A549 (cell line): Measurements from ENCODE around the gene SHCBP1L. TPM values are rescaled to one million over a fixed set of nuclear protein-coding genes. Genes with fewer than 3 reads are reported as not detected.

Experiments used
- ATAC-seq, 2 experiments: fragments of 200-7000 bp in 1 of 2; fragments of >200 bp in 1 of 2; cut with Nextera tagmentation in 1 of 2; cut with Tn5 transposase in 1 of 2; 3 replicates each; pipeline versions ENCODE4 v1.8.0 to v1.9.1; 2018 to 2020; ENCODE audit warnings: mild to moderate bottlenecking in 1 of 2, moderate library complexity in 1 of 2
- CTCF ChIA-PET: fragments of 300-600 bp; sonication (Branson Sonifier 250); formaldehyde crosslinking; extraction: SDS; loops from one replicate; lab custom pipeline; 2021; ENCODE audit warnings: antibody characterized with exemption, inconsistent platforms; lab: Yijun Ruan, JAX
- POLR2A ChIA-PET: fragments of 350-600 bp; formaldehyde crosslinking; extraction: SDS; loops from one replicate; lab custom pipeline; 2021; ENCODE audit warnings: antibody characterized with exemption, inconsistent platforms; lab: Yijun Ruan, JAX
- DNase-seq, 2 experiments: peaks; one replicate each; pipeline versions ENCODE4 v3.0.0 to v3.0.0-alpha.2; 2011 to 2016; ENCODE audit warnings: low read depth in 1 of 2, low spot score in 1 of 2
- FAIRE-seq: peaks from 2 replicates; lab custom pipeline; 2011; peaks lifted over from hg19 to GRCh38; lab: Jason Lieb, UNC
- H3K27ac ChIP-seq, 2 experiments: fragments of >200 bp; sonication (Bioruptor Twin); formaldehyde crosslinking; 3 replicates each; pipeline ENCODE4 v1.5.1; 2016 to 2017
- H3K4me1 ChIP-seq: fragments of >200 bp; sonication (Bioruptor Twin); formaldehyde crosslinking; 3 replicates; pipeline ENCODE4 v1.6.1; 2016
- H3K4me2 ChIP-seq: fragments of >200 bp; sonication (Bioruptor Twin); formaldehyde crosslinking; 3 replicates; pipeline ENCODE4 v1.6.1; 2016
- H3K4me3 ChIP-seq: fragments of >200 bp; sonication (Bioruptor Twin); formaldehyde crosslinking; 3 replicates; pipeline ENCODE4 v1.5.1; 2016
- H3K9me3 ChIP-seq: fragments of >200 bp; sonication (Bioruptor Twin); formaldehyde crosslinking; 3 replicates; pipeline ENCODE4 v1.6.1; 2016
- CBX2 ChIP-seq: fragments of 200-600 bp; sonication (generic); IDR thresholded peaks from 2 replicates; pipeline ENCODE4 v1.6.1; 2016; ENCODE audit warnings: low read depth, mild to moderate bottlenecking, borderline replicate concordance
- CBX8 ChIP-seq: fragments of 200-600 bp; sonication (generic); IDR thresholded peaks from 2 replicates; pipeline ENCODE4 v1.6.1; 2016
- CEBPB ChIP-seq, 2 experiments: fragments of >200 bp in 1 of 2; sonication (Bioruptor Twin) in 1 of 2; formaldehyde crosslinking in 1 of 2; IDR thresholded peaks; 2 replicates each; pipeline ENCODE4 v1.6.1; 2012 to 2016
- E2F6 ChIP-seq: IDR thresholded peaks from 2 replicates; pipeline ENCODE4 v1.6.1; 2012; ENCODE audit warnings: low read depth, borderline replicate concordance
- EP300 ChIP-seq, 2 experiments: fragments of >200 bp; sonication (Bioruptor Twin); formaldehyde crosslinking; IDR thresholded peaks; 2 replicates in 1 of 2; 3 replicates in 1 of 2; pipeline ENCODE4 v1.6.1; 2016 to 2017
- FOSL2 ChIP-seq, 2 experiments: fragments of 450-650 bp in 1 of 2; fragments of >200 bp in 1 of 2; sonication (Bioruptor Twin) in 1 of 2; formaldehyde crosslinking; IDR thresholded peaks; 2 replicates each; pipeline versions ENCODE4 v1.5.0 to v1.6.1; 2016 to 2020; ENCODE audit warnings: mild to moderate bottlenecking in 1 of 2, moderate library complexity in 1 of 2
- FOXS1 ChIP-seq: fragments of 250-450 bp; sonication (Bioruptor Pico); IDR thresholded peaks from 2 replicates; pipeline ENCODE4 v1.5.0; 2020; ENCODE audit warnings: mild to moderate bottlenecking, moderate library complexity
- HMGXB4 ChIP-seq: fragments of 250-450 bp; sonication (Bioruptor Pico); IDR thresholded peaks from 2 replicates; pipeline ENCODE4 v1.5.0; 2021; ENCODE audit warnings: mild to moderate bottlenecking, moderate library complexity, borderline replicate concordance
- JUN ChIP-seq, 2 experiments: fragments of >200 bp; sonication (Bioruptor Twin); formaldehyde crosslinking; IDR thresholded peaks; 2 replicates in 1 of 2; 3 replicates in 1 of 2; pipeline ENCODE4 v1.6.1; 2016 to 2017
- NFE2L2 ChIP-seq: fragments of 150-350 bp; conservative IDR thresholded peaks from 2 replicates; pipeline ENCODE4 v1.6.1; 2014; ENCODE audit warnings: low read length
- NPAS2 ChIP-seq: fragments of 250-450 bp; sonication (Bioruptor Pico); IDR thresholded peaks from 2 replicates; pipeline ENCODE4 v1.8.0; 2022; ENCODE audit warnings: mild to moderate bottlenecking, moderate library complexity, borderline replicate concordance
- NR3C1 ChIP-seq: fragments of >200 bp; sonication (Bioruptor Twin); formaldehyde crosslinking; IDR thresholded peaks from 3 replicates; pipeline ENCODE4 v1.6.1; 2017
- PHF8 ChIP-seq: fragments of 200-600 bp; sonication (generic); IDR thresholded peaks from 2 replicates; pipeline ENCODE4 v1.6.1; 2016; ENCODE audit warnings: low read depth, mild to moderate bottlenecking, antibody characterized with exemption, moderate library complexity, borderline replicate concordance
- POLR2A ChIP-seq: IDR thresholded peaks from 2 replicates; pipeline ENCODE4 v1.6.1; 2012; ENCODE audit warnings: mild to moderate bottlenecking, low read length
- RAD21 ChIP-seq, 2 experiments: fragments of >200 bp in 1 of 2; sonication (Bioruptor Twin) in 1 of 2; formaldehyde crosslinking in 1 of 2; IDR thresholded peaks in 1 of 2; conservative IDR thresholded peaks in 1 of 2; 2 replicates in 1 of 2; 3 replicates in 1 of 2; pipeline ENCODE4 v1.6.1; 2012 to 2018; ENCODE audit warnings: inconsistent platforms in 1 of 2
- RCOR1 ChIP-seq: fragments of 150-350 bp; IDR thresholded peaks from 2 replicates; pipeline ENCODE4 v1.6.1; 2014; ENCODE audit warnings: antibody characterized with exemption, low read length, low read depth
- SMC3 ChIP-seq: fragments of >200 bp; sonication (Bioruptor Twin); formaldehyde crosslinking; IDR thresholded peaks from 3 replicates; pipeline ENCODE4 v1.6.1; 2018; ENCODE audit warnings: inconsistent platforms
- SREBF2 ChIP-seq: fragments of 450-650 bp; IDR thresholded peaks from 2 replicates; pipeline ENCODE4 v1.6.1; 2014; ENCODE audit warnings: mild to moderate bottlenecking, moderate library complexity
- ZNF302 ChIP-seq: fragments of 250-450 bp; sonication (Bioruptor Pico); IDR thresholded peaks from 2 replicates; pipeline ENCODE4 v1.9.0; 2021; ENCODE audit warnings: inconsistent platforms, mild to moderate bottlenecking, moderate library complexity
- ZSCAN20 ChIP-seq: fragments of 250-450 bp; sonication (Bioruptor Pico); IDR thresholded peaks from 2 replicates; pipeline ENCODE4 v1.8.0; 2022; ENCODE audit warnings: mild to moderate bottlenecking, moderate library complexity
- WGBS: methylation state at CpG from one replicate; pipeline ENCODE4 v1.1.6; 2017; ENCODE audit errors: missing lambda C conversion rate; 5-methylcytosine and 5-hydroxymethylcytosine counted together
- polyA plus RNA-seq, 4 experiments: library from polyadenylated mRNA; depleted of rRNA in 3 of 4; stranded (reverse); fragments of >200 nt; fragmentation: RNase III in 1 of 4; extraction: RNeasy Plus Mini Kit Qiagen cat#74134 plus additional on column Dnase treatment in 1 of 4; gene quantifications; 2 replicates in 3 of 4; 3 replicates in 1 of 4; pipeline ENCODE4 v1.2.3, GENCODE V29; 2011 to 2017
- TF ChIP-seq, protein P1 (sequence below): fragments of >200 bp; sonication (Bioruptor Twin); formaldehyde crosslinking; IDR thresholded peaks from 3 replicates; pipeline ENCODE4 v1.5.1; 2016
- TF ChIP-seq, protein P2 (sequence below): IDR thresholded peaks from 2 replicates; pipeline ENCODE4 v1.6.1; 2012
- TF ChIP-seq, protein P3 (sequence below): fragments of 450-650 bp; IDR thresholded peaks from 2 replicates; pipeline ENCODE4 v1.6.1; 2014; ENCODE audit warnings: antibody characterized with exemption
- TF ChIP-seq, protein P4 (sequence below): fragments of >200 bp; sonication (Bioruptor Twin); formaldehyde crosslinking; IDR thresholded peaks from 3 replicates; pipeline ENCODE4 v1.6.1; 2016

Gene SHCBP1L
- polyA plus RNA-seq, 2 of the 4 experiments (the other 2 are of a cell fraction), result not detected

DNA sequence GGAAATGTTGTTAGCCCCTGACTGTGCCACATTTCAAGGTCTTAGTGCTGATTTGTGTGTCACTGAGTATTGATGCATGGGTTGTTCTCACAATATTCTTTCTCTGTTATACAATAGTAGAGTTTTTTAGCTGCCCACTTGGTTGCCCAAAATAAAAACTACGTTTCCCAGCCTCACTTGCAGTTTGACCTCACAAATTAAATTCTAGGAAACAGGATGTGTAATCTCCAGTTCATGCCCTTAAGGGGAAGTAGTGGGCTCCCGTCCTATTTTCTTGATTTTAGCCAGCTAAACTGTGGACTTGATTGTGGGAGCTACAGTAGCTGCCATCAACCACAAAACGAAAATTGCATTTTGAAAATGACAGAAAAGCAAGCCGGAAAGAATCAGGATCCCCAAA, 42.9 kb upstream of the SHCBP1L start:
- Histone ChIP-seq H3K9me3 (no peaks in the 10 kb centered on the region), H3K4me1 (no peaks in the 10 kb centered on the region), H3K4me2 (no peak overlapping the region), H3K4me3 (no peak overlapping the region), H3K27ac (no peak overlapping the region)
- ATAC-seq (no peak), FAIRE-seq (no peak), DNase-seq (no peak)
- CTCF ChIA-PET, result interaction anchor here (0.9 kb wide), 1 partner anchor 60 kb away, joined by 3 read pairs; no protein-coding TSS in a partner anchor
- 57% methylated on average over 4 of the region's 4 CpGs for WGBS
- POLR2A ChIA-PET, result no interaction called here
- TF ChIP-seq RCOR1 (no peak), NR3C1 (no peak), RAD21 (conservative IDR thresholded peaks at IDR 0.05 in 1 of 2, IDR thresholded peaks at IDR 0.05 in 1 of 2) (no peak), NFE2L2 (no peak), CBX8 (no peak)
- TF ChIP-seq, protein P1, sequence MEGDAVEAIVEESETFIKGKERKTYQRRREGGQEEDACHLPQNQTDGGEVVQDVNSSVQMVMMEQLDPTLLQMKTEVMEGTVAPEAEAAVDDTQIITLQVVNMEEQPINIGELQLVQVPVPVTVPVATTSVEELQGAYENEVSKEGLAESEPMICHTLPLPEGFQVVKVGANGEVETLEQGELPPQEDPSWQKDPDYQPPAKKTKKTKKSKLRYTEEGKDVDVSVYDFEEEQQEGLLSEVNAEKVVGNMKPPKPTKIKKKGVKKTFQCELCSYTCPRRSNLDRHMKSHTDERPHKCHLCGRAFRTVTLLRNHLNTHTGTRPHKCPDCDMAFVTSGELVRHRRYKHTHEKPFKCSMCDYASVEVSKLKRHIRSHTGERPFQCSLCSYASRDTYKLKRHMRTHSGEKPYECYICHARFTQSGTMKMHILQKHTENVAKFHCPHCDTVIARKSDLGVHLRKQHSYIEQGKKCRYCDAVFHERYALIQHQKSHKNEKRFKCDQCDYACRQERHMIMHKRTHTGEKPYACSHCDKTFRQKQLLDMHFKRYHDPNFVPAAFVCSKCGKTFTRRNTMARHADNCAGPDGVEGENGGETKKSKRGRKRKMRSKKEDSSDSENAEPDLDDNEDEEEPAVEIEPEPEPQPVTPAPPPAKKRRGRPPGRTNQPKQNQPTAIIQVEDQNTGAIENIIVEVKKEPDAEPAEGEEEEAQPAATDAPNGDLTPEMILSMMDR, result no peak
- TF ChIP-seq, all 56 proteins: peak for 0

DNA sequence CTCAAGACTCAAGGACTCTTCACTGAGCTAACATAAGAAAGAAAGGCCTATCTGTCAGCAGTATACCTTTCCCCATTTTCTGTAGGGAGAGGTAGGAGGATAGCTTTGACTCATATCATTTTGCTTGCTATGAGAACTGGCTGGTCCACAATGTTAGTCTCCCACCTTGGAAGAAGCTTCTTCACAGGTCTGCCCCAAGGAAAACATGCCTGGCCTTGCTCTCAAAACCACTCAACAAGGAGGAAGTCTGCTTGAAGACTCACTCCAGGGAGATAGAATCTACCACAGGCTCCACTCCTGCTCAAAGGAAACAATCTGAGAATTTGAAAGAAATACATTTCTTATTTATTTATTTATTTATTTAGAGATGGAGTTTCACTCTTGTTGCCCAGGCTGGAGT, 40.8 kb upstream of the SHCBP1L start:
- FAIRE-seq, result no peak
- CTCF ChIA-PET, result interaction anchor here (1.7 kb wide), 1 partner anchor 10 kb away, joined by 4 read pairs; no protein-coding TSS in a partner anchor

More for the DNA sequence above, 40.8 kb upstream of the SHCBP1L start:
- ATAC-seq, result no peak
- H3K4me2 ChIP-seq, result no peak overlapping the region
- no peaks in the 10 kb centered on the region for H3K4me1 ChIP-seq
- no peak for DNase-seq
- H3K9me3 ChIP-seq, result no peaks in the 10 kb centered on the region
- no peak overlapping the region for H3K4me3 ChIP-seq
- TF ChIP-seq FOXS1 (no peak), SMC3 (no peak), CEBPB (IDR thresholded peaks at IDR 0.05) (no peak), CBX8 (no peak), SREBF2 (no peak), ZSCAN20 (no peak), POLR2A (no peak), NPAS2 (CRISPR knock-in tag) (no peak), HMGXB4 (no peak), EP300 (IDR thresholded peaks at IDR 0.05) (no peak), CBX2 (no peak), PHF8 (no peak), ZNF302 (CRISPR knock-in tag) (no peak), JUN (IDR thresholded peaks at IDR 0.05) (no peak), FOSL2 (IDR thresholded peaks at IDR 0.05) (no peak), FOSL2 (CRISPR knock-in tag; IDR thresholded peaks at IDR 0.05) (no peak), E2F6 (no peak)
- TF ChIP-seq, protein P2, sequence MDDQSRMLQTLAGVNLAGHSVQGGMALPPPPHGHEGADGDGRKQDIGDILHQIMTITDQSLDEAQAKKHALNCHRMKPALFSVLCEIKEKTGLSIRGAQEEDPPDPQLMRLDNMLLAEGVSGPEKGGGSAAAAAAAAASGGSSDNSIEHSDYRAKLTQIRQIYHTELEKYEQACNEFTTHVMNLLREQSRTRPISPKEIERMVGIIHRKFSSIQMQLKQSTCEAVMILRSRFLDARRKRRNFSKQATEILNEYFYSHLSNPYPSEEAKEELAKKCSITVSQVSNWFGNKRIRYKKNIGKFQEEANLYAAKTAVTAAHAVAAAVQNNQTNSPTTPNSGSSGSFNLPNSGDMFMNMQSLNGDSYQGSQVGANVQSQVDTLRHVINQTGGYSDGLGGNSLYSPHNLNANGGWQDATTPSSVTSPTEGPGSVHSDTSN, result no peak
- TF ChIP-seq, protein P3, sequence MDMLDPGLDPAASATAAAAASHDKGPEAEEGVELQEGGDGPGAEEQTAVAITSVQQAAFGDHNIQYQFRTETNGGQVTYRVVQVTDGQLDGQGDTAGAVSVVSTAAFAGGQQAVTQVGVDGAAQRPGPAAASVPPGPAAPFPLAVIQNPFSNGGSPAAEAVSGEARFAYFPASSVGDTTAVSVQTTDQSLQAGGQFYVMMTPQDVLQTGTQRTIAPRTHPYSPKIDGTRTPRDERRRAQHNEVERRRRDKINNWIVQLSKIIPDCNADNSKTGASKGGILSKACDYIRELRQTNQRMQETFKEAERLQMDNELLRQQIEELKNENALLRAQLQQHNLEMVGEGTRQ, result no peak
- TF ChIP-seq, protein P4, sequence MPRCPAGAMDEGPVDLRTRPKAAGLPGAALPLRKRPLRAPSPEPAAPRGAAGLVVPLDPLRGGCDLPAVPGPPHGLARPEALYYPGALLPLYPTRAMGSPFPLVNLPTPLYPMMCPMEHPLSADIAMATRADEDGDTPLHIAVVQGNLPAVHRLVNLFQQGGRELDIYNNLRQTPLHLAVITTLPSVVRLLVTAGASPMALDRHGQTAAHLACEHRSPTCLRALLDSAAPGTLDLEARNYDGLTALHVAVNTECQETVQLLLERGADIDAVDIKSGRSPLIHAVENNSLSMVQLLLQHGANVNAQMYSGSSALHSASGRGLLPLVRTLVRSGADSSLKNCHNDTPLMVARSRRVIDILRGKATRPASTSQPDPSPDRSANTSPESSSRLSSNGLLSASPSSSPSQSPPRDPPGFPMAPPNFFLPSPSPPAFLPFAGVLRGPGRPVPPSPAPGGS, result no peak
- TF ChIP-seq, all 56 proteins: peak for 0
- H3K27ac ChIP-seq, result no peak overlapping the region
- POLR2A ChIA-PET, result no interaction called here
